ENCODE measurements around the gene TMEM126A.
"Not testable (repeated sequence)": the region's sequence is repeated elsewhere in the genome, so short reads cannot be mapped to it uniquely, and the experiment has no call there.

Gene TMEM126A

GRCh38 chr11:85647604-85648299 is at the start of gene TMEM126A:
TMEM126A (plus strand) TSS chr11:85647967; CDS start chr11:85650256, 2,289 bp downstream.
- DNase-seq, result peak; percentile 94

- DNase-seq, result no peak
Measured at GRCh38 chr11:85599083-85599482, 48.7 kb upstream of the TMEM126A start.

- DNase-seq, result no peak
Measured at GRCh38 chr11:85602526-85603213, 45.1 kb upstream of the TMEM126A start.

GRCh38 chr11:85603220-85603619 is 44.5 kb upstream of the TMEM126A start:
- no peak for DNase-seq

GRCh38 chr11:85606237-85606636 is 41.5 kb upstream of the TMEM126A start:
- not testable (repeated sequence) for DNase-seq

GRCh38 chr11:85608621-85609020 is 39.1 kb upstream of the TMEM126A start:
- DNase-seq, result not testable (repeated sequence)

GRCh38 chr11:85609286-85609685 is 38.5 kb upstream of the TMEM126A start:
- not testable (repeated sequence) for DNase-seq

GRCh38 chr11:85611643-85612042 is 36.1 kb upstream of the TMEM126A start:
- DNase-seq, result not testable (repeated sequence)

GRCh38 chr11:85619499-85619898 is 28.3 kb upstream of the TMEM126A start:
- DNase-seq, result no peak

GRCh38 chr11:85620256-85620655 is 27.5 kb upstream of the TMEM126A start:
- peak; percentile 26 for DNase-seq

GRCh38 chr11:85626496-85626895 is 21.3 kb upstream of the TMEM126A start:
- no peak for DNase-seq

- peak; percentile 32 for DNase-seq
Measured at GRCh38 chr11:85627332-85627997, 20.3 kb upstream of the TMEM126A start, which contains the start of gene DLG2. DLG2 (minus strand) TSS chr11:85627344.

- peak; percentile 98 for DNase-seq
Measured at GRCh38 chr11:85627998-85628770, 19.6 kb upstream of the TMEM126A start, which contains the start of gene TMEM126B. TMEM126B (plus strand) TSS chr11:85628593; CDS start chr11:85628608, 15 bp downstream.

- peak; percentile 19 for DNase-seq
Measured at GRCh38 chr11:85628771-85629341, 18.9 kb upstream of the TMEM126A start.

- DNase-seq, result no peak
Measured at GRCh38 chr11:85634747-85635146, 13.0 kb upstream of the TMEM126A start.

- no peak for DNase-seq
Measured at GRCh38 chr11:85643191-85643614, 4.6 kb upstream of the TMEM126A start.

GRCh38 chr11:85647078-85647477 is 689 bp upstream of the TMEM126A start:
- DNase-seq, result no peak

GRCh38 chr11:85651118-85651517 is 3.4 kb downstream of the TMEM126A start:
- DNase-seq, result no peak

- DNase-seq, result no peak
Measured at GRCh38 chr11:85652786-85653447, 5.2 kb downstream of the TMEM126A start.

- not testable (repeated sequence) for DNase-seq
Measured at GRCh38 chr11:85654343-85654742, 6.6 kb downstream of the TMEM126A start.

GRCh38 chr11:85656777-85657176 is 9.0 kb downstream of the TMEM126A start:
- no peak for DNase-seq

GRCh38 chr11:85658180-85658579 is 10.4 kb downstream of the TMEM126A start:
- no peak for DNase-seq

Measured in activated CD4-positive, alpha-beta T cell treated with anti-CD3 and anti-CD28 coated beads, Interleukin-10, Interleukin-2, amounts not matched to agents 100 ng/mL and 50 ng/mL, durations not matched to agents 16 hours and 8 hours (primary cell).